PC-3 (cell line): ENCODE measurements around the gene OR5H2.

Source experiments
- CTCF ChIP-seq: fragments of 300-600 bp; sonication (generic); conservative IDR thresholded peaks from 2 replicates; pipeline ENCODE4 v1.5.1; 2017; ENCODE audit warnings: antibody characterized with exemption, low read depth, mild to moderate bottlenecking, low read length
- EZH2phosphoT487 ChIP-seq: fragments of 300-600 bp; sonication (generic); IDR thresholded peaks from 2 replicates; pipeline ENCODE4 v1.6.1; 2018; ENCODE audit warnings: mild to moderate bottlenecking, antibody characterized with exemption, low read length, borderline replicate concordance

GRCh38 chr3:98290916-98291315 lies 8.6 kb downstream of the OR5H2 start:
- TF ChIP-seq EZH2phosphoT487 (no peak), CTCF (no peak)
